Heart left ventricle (tissue), 13 donors: ENCODE measurements around the gene LCN10.

Experiments used
- CTCF ChIP-seq, 12 donors: fragments of 200-600 bp; sonication (generic) in 4 of 12; IDR thresholded peaks; one replicate each; pipeline versions ENCODE4 v1.5.0 to v1.8.0; 2018 to 2022; ENCODE audit warnings: antibody characterized with exemption in 12 of 12, mild to moderate bottlenecking in 5 of 12
- POLR2A ChIP-seq, 2 donors: fragments of 450-650 bp; IDR thresholded peaks; one replicate each; pipeline ENCODE4 v1.6.1; 2017; ENCODE audit warnings: antibody characterized with exemption in 2 of 2, mild to moderate bottlenecking in 2 of 2, moderate library complexity in 2 of 2
- donor health status: ischemic (EF 13 %, LVEDD 7.1; RV severe dilation, severe dysfunction).
- donor health status: DM: no; HTN: yes; CAD: no.
- donor health status: DM: no; HTN: no; CAD: no.
- donor health status: ischemic (EF 25% LVEDD 6.9; RV normal size, moderate dysfunction).
- donor health status: ischemic (EF 25% LVEDD 5.7; RV mildly dilated, moderate dysfunction).
- donor health status: ischemic (EF 35%, LVEDD 5.7; RV mildly dilated, moderate dysfunction).
- donor health status: nonischemic (EF 11% LVEDD 7.7; RV severe dilation, severe dysfunction).
- donor health status: DM: yes; HTN: yes; CAD: no.
- donor health status: PGD.
- donor health status: ischemic (EF 29% LVEDD 5.4; RV normal size, mild dysfunction).
- donor health status: nonischemic (EF 23%, LVEDD 6.1; RV moderate dilation, normal function).

GRCh38 chr9:136784997-136785361 lies 42.2 kb upstream of the LCN10 start:
- no peak for TF ChIP-seq CTCF (IDR thresholded peaks at IDR 0.05)
- TF ChIP-seq POLR2A (IDR thresholded peaks at IDR 0.05): no peak
